Bronchial epithelial cell (primary cell): ENCODE data around the gene ATG16L1. TPM values are rescaled to one million over a fixed set of nuclear protein-coding genes. Genes with fewer than 3 reads are reported as not detected.
A peak's percentile ranks its signal among the peaks of the same experiment; 100 is the strongest.

ENCODE experiments used
- DNase-seq: peaks from one replicate; pipeline ENCODE4 v3.0.0-alpha.2; 2010; ENCODE audit warnings: low read depth
- FAIRE-seq: peaks from 2 replicates; lab custom pipeline; 2011; peaks lifted over from hg19 to GRCh38; lab: Jason Lieb, UNC
- H3K27me3 ChIP-seq: 2 replicates; pipeline ENCODE4 v1.5.1; 2011; ENCODE audit warnings: low read length; ENCODE audit not compliant: control insufficient read depth, insufficient read depth
- H3K36me3 ChIP-seq: 2 replicates; pipeline ENCODE4 v1.5.1; 2011; ENCODE audit warnings: low read length; ENCODE audit not compliant: control insufficient read depth, insufficient read depth
- H3K4me3 ChIP-seq: 2 replicates; pipeline ENCODE4 v1.5.1; 2011; ENCODE audit warnings: mild to moderate bottlenecking, low read depth, low read length, control low read depth
- total RNA-seq: library from RNA; depleted of rRNA; stranded (reverse); fragments of >200 nt; gene quantifications from 2 replicates; pipeline ENCODE4 v1.2.1, GENCODE V29; 2014
- TF ChIP-seq, protein P1 (sequence below): IDR thresholded peaks from 2 replicates; pipeline ENCODE4 v1.5.1; 2011; ENCODE audit warnings: mild to moderate bottlenecking, moderate library complexity, low read length, control low read depth, inconsistent platforms; ENCODE audit not compliant: insufficient read depth, severe bottlenecking

The ATG16L1 gene
- total RNA-seq, result 33.2 and 36.6 TPM in 2 replicates

DNA sequence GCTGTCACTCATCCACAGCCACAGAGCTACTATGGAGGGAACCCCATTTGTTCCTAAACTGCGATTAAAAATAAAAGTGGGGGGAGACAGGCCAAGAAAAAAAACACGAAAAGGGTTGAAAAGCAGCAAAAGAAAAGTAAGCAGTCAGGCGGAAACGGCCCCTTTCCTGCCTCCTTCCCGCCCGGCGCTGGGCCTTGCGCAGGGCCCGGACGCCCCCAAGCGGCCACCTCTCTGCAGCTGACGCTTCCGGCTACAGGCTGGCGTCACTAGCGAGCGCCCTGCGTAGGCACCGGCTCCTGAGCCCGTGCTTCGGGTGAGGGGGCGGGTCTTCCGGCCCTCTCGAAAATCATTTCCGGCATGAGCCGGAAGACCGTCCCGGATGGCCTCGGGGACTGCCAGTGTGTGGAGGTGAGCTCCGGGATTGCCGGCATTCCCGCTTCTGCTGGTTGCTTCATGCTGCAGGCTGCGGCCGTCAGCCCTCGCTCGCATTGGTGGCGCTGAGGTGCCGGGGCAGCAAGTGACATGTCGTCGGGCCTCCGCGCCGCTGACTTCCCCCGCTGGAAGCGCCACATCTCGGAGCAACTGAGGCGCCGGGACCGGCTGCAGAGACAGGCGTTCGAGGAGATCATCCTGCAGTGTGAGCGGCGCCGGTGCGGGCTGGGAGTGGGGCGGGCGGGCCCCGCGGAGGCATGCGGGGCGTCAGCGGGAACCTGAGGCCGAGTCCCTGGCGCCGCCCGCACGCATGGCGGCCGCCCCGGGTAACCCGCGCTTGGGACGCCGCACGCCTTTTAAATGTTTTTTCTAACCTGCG, at the start of gene ATG16L1:
ATG16L1 (plus strand) TSS at position 368 of the 811 bp plus-strand sequence; CDS start at position 523, 155 bp downstream.
- H3K4me3 ChIP-seq, result peak within 1 kb of the TSS; percentile 90
- FAIRE-seq (no peak), DNase-seq (peak; percentile 87)
- no peaks in the 10 kb centered on the region for H3K36me3 ChIP-seq
- H3K27me3 ChIP-seq, result no peaks in the 10 kb centered on the region
- TF ChIP-seq, protein P1, sequence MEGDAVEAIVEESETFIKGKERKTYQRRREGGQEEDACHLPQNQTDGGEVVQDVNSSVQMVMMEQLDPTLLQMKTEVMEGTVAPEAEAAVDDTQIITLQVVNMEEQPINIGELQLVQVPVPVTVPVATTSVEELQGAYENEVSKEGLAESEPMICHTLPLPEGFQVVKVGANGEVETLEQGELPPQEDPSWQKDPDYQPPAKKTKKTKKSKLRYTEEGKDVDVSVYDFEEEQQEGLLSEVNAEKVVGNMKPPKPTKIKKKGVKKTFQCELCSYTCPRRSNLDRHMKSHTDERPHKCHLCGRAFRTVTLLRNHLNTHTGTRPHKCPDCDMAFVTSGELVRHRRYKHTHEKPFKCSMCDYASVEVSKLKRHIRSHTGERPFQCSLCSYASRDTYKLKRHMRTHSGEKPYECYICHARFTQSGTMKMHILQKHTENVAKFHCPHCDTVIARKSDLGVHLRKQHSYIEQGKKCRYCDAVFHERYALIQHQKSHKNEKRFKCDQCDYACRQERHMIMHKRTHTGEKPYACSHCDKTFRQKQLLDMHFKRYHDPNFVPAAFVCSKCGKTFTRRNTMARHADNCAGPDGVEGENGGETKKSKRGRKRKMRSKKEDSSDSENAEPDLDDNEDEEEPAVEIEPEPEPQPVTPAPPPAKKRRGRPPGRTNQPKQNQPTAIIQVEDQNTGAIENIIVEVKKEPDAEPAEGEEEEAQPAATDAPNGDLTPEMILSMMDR, result peak; percentile 99

DNA sequence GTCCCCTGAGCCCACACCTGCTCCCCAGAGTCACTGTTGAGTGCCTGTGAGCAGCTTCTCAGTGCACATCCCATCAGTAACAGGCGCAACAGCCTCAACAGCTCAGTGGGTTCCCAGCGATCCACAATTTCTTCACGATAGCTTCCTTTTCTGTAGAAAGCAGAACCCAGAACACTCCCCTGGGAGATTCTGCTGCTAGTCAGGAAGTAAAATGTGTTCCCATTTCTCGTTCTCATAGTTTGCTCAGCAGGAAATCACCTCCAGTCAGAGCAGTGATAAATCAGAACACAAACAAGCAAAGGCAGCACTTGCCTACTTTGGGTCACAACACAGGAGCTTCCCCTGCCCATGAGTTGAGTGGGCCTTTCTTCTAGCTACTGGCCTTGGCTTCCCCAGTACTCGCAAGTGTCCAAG, 48.9 kb upstream of the ATG16L1 start:
- no peak overlapping the region for H3K4me3 ChIP-seq
- no peak for DNase-seq
- peaks cover 14% of the 10 kb centered on the region for H3K36me3 ChIP-seq
- FAIRE-seq, result no peak
- H3K27me3 ChIP-seq, result no peaks in the 10 kb centered on the region
- TF ChIP-seq, protein P1, result no peak

DNA sequence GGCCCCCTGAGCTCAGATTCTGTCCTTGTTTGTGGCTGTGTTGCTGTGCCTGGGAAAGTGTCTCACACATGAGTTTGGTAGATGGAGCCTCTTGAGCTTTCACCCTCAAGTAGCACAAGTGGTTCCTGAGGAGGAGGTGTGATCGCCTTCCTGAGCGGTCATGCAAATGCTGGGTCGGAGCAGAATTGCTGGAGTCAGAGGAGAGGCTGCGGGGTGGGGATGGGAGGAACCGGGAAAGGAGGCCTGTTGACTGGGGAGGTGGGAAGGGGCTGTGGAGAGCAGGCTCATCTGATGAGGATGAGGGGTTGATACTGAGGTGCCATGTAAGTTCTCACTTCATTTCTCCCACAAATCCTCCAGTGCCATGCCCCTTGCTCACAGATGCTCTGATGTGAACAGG, 48.4 kb upstream of the ATG16L1 start:
- H3K4me3 ChIP-seq, result no peak overlapping the region
- H3K36me3 ChIP-seq, result peaks cover 12% of the 10 kb centered on the region
- no peaks in the 10 kb centered on the region for H3K27me3 ChIP-seq
- TF ChIP-seq, protein P1, result no peak
- DNase-seq, result no peak
- no peak for FAIRE-seq

DNA sequence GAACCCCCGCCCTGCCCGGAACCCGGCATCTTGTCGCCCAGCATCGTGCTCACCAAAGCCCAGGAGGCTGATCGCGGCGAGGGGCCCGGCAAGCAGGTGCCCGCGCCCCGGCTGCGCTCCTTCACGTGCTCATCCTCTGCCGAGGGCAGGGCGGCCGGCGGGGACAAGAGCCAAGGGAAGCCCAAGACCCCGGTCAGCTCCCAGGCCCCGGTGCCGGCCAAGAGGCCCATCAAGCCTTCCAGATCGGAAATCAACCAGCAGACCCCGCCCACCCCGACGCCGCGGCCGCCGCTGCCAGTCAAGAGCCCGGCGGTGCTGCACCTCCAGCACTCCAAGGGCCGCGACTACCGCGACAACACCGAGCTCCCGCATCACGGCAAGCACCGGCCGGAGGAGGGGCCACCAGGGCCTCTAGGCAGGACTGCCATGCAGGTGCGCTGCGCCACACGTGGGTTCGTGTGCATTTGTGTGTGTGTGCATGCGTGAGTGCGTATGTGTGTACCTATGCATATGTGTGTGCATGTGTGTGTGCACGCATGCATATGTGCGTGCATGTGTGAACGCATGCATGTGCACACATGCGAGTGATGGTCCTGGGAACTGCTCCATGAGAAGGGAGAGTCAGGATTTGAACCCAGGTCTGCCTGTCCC, 47.1 kb upstream of the ATG16L1 start:
- no peaks in the 10 kb centered on the region for H3K27me3 ChIP-seq
- TF ChIP-seq, protein P1, result no peak

DNA sequence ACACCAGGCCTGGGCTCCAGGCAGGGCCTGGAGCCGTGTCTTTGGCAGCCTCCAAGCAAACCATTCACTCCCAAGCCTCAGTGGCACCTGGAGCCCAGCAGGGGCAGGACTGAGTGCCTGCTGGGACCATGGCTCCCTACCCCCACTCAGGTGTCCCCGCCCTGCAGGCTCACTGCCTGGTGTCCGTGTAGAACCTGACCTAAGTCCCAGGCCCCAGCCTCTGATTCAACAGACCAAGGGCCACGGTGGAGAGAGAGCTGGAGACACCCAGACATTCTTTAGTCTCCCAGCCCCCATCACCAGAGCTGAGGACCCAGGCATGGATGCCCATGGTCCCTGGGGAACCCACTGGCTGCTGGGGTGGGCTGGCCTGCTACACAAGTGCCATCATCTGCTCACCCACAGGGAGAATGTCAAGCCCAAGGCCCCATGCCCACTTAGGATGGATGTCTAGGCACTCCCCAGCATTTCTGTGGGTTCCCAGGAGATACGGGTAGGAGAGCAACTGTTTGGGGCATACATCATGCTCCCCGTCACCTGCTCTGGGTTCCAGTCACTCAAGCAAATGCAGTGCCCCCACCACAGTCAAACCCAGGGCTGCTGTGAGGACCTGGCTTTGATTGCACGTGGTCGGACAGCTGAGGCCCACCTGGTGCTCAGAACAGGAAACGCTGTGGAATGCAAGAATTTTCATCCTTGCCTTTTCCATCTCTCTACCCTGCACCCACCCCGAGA, 42.9 kb upstream of the ATG16L1 start:
- Histone ChIP-seq H3K27me3 (peaks cover 3% of the 10 kb centered on the region), H3K36me3 (peaks cover 7% of the 10 kb centered on the region), H3K4me3 (no peak overlapping the region)
- TF ChIP-seq, protein P1, result peak; percentile 21
- DNase-seq, result peak; percentile 21
- no peak for FAIRE-seq

More for the DNA sequence above, 47.1 kb upstream of the ATG16L1 start:
- Histone ChIP-seq H3K36me3 (peaks cover 10% of the 10 kb centered on the region), H3K4me3 (no peak overlapping the region)
- FAIRE-seq, result peak; percentile 92
- no peak for DNase-seq
